HUDEP-2 (cell line): ENCODE results near the gene FBXO38.
"Not testable (repeated sequence)": the region's sequence is repeated elsewhere in the genome, so short reads cannot be mapped to it uniquely, and the experiment has no call there.

Experiments
- DNase-seq, 76 experiments: peaks; one replicate each; lab custom pipeline; 2025; ENCODE audit not compliant: unreplicated experiment in 76 of 76; lab: John Stamatoyannopoulos, UW

Gene FBXO38

GRCh38 chr5:148467958-148468357, 84.2 kb downstream of the FBXO38 start:
- no peak for DNase-seq

- DNase-seq = not testable (repeated sequence)
Measured at GRCh38 chr5:148468746-148469145, 85.0 kb downstream of the FBXO38 start.

- DNase-seq = no peak
Measured at GRCh38 chr5:148469501-148469935, 85.8 kb downstream of the FBXO38 start.

GRCh38 chr5:148471379-148471778, 87.6 kb downstream of the FBXO38 start:
- DNase-seq = no peak

GRCh38 chr5:148474025-148474511, 90.3 kb downstream of the FBXO38 start:
- DNase-seq = no peak

- DNase-seq = no peak
Measured at GRCh38 chr5:148476302-148476701, 92.5 kb downstream of the FBXO38 start.

- no peak for DNase-seq
Measured at GRCh38 chr5:148477429-148477828, 93.7 kb downstream of the FBXO38 start.

GRCh38 chr5:148482196-148482595, 98.4 kb downstream of the FBXO38 start:
- no peak for DNase-seq

- DNase-seq = peak in 54 of 76 experiments; percentile 1 to 64 (median 21)
Measured at GRCh38 chr5:148482697-148483462, 99.1 kb downstream of the FBXO38 start.

- no peak for DNase-seq
Measured at GRCh38 chr5:148483750-148484149, 100.0 kb downstream of the FBXO38 start.

- no peak for DNase-seq
Measured at GRCh38 chr5:148484651-148485050, 100.9 kb downstream of the FBXO38 start.

- DNase-seq = no peak
Measured at GRCh38 chr5:148486456-148486855, 102.7 kb downstream of the FBXO38 start.

- no peak for DNase-seq
Measured at GRCh38 chr5:148488757-148489156, 105.0 kb downstream of the FBXO38 start.

GRCh38 chr5:148491015-148491792, 107.4 kb downstream of the FBXO38 start:
- DNase-seq = no peak

GRCh38 chr5:148491793-148492184, 108.0 kb downstream of the FBXO38 start:
- no peak for DNase-seq

- DNase-seq = no peak
Measured at GRCh38 chr5:148492351-148492750, 108.6 kb downstream of the FBXO38 start.
